ENCODE results near the gene MINDY4B.

Gene MINDY4B

DNA sequence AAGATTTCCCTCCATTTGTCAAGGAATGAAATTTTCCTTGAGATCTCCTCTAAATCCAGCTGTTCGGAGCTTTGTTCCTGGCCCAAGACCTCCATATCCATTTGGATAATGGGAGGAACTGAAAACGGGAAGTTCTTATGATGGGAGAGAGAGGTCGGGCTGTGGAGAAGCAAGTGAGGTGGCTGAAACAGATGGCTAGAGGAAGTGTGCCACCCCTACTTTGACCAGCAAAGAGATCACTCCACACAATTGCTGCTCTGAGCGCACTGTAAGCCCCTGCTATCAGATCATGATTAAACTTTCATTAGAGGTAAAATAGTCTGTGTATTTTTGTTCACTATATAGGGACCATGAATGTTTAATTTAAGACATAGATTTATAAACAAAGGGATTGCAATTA lies at the start of gene MINDY4B:
Gene MINDY4B (minus strand): TSS at position 101 of the 400 bp plus-strand sequence. CDS start 0 bp downstream, at position 101.
- Histone ChIP-seq H3K9me3 (ENCODE audit: control insufficient read depth in 2 of 2, low read length in 2 of 2) (no peaks in the 10 kb centered on the region), H3K9ac (ENCODE audit: low read depth in 1 of 2, low read length in 2 of 2) (no peak within 1 kb of the TSS), H3K27me3 (ENCODE audit: control insufficient read depth in 2 of 2, insufficient read depth in 2 of 2, low read length in 2 of 2) (no peaks in the 10 kb centered on the region), H3K4me3 (ENCODE audit: low read length in 2 of 2) (no peak within 1 kb of the TSS), H3K4me1 (ENCODE audit: control insufficient read depth in 2 of 2, insufficient read depth in 2 of 2, low read length in 2 of 2) (no peaks in the 10 kb centered on the region), H3K27ac (ENCODE audit: low read depth in 2 of 2, low read length in 2 of 2) (no peak within 1 kb of the TSS), H3K36me3 (ENCODE audit: control insufficient read depth in 2 of 2, insufficient read depth in 2 of 2, low read length in 2 of 2) (no peaks in the 10 kb centered on the region)

DNA sequence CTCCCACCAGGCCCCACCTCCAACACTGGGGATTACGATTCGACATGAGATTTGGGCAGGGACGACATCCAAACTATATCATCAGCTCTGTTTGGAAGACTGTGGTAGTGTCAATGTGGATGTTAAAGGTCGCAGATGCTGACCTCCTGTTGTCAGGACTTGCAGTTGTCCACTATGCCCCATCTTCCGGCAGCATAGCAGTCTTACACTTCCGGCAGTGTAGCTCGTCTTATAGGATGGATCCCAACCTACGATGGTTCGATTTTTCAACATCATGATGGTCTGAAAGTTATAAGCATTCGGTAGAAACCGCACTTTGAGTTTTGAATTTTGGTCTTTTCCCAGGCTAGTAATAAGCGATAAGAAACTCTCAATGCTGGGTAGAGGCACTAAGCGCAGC lies 46.7 kb upstream of the MINDY4B start:
- no peak overlapping the region for H3K4me3 ChIP-seq (ENCODE audit: low read length in 2 of 2)
- H3K9me3 ChIP-seq (ENCODE audit: control insufficient read depth in 2 of 2, low read length in 2 of 2), result no peaks in the 10 kb centered on the region
- no peaks in the 10 kb centered on the region for H3K36me3 ChIP-seq (ENCODE audit: control insufficient read depth in 2 of 2, insufficient read depth in 2 of 2, low read length in 2 of 2)
- H3K27me3 ChIP-seq (ENCODE audit: control insufficient read depth in 2 of 2, insufficient read depth in 2 of 2, low read length in 2 of 2), result no peaks in the 10 kb centered on the region
- no peak overlapping the region for H3K9ac ChIP-seq (ENCODE audit: low read depth in 1 of 2, low read length in 2 of 2)
- no peak overlapping the region for H3K27ac ChIP-seq (ENCODE audit: low read depth in 2 of 2, low read length in 2 of 2)
- H3K4me1 ChIP-seq (ENCODE audit: control insufficient read depth in 2 of 2, insufficient read depth in 2 of 2, low read length in 2 of 2), result no peaks in the 10 kb centered on the region

DNA sequence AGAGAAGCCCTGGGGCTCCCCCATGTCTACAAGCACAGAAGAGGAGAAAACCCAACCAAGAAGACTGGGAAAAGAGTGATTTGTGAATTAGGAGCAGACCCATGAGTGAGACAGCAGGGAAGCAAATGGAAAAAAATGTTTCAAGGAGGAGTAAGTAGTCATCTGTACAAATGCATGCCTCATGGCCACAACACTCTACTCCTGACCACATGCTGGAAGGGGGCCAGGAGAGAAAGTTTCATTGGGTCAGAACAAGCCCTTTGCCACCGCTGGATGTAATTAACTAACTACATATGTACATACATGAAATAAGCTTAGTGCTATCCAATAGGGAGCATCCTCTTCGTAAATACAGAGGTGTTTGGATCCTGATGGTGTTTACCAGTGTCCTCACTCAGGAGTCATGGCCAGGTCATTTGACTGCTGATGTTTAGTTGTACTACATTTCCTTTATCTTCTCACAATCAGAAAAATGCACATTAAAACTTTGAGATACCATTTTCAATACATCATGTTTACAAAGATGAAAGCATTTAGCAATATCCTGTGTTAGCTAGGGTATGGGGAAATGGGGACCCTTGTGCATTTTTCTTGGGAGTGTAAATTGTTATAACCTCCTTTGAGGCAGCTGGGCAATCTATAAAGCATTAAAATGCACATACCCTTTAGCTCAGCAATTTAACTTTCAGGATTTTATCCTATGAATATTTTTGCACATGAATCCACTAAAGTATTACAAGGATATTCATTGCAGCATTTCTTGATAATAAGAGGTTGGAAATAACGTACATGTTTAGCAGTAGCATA lies 40.2 kb upstream of the MINDY4B start:
- Histone ChIP-seq H3K9me3 (ENCODE audit: control insufficient read depth in 2 of 2, low read length in 2 of 2) (no peaks in the 10 kb centered on the region), H3K27me3 (ENCODE audit: control insufficient read depth in 2 of 2, insufficient read depth in 2 of 2, low read length in 2 of 2) (peaks cover 0 to 3% of the 10 kb centered on the region in 2 donors), H3K27ac (ENCODE audit: low read depth in 2 of 2, low read length in 2 of 2) (no peak overlapping the region), H3K4me1 (ENCODE audit: control insufficient read depth in 2 of 2, insufficient read depth in 2 of 2, low read length in 2 of 2) (no peaks in the 10 kb centered on the region), H3K4me3 (ENCODE audit: low read length in 2 of 2) (no peak overlapping the region), H3K36me3 (ENCODE audit: control insufficient read depth in 2 of 2, insufficient read depth in 2 of 2, low read length in 2 of 2) (no peaks in the 10 kb centered on the region), H3K9ac (ENCODE audit: low read depth in 1 of 2, low read length in 2 of 2) (no peak overlapping the region)

DNA sequence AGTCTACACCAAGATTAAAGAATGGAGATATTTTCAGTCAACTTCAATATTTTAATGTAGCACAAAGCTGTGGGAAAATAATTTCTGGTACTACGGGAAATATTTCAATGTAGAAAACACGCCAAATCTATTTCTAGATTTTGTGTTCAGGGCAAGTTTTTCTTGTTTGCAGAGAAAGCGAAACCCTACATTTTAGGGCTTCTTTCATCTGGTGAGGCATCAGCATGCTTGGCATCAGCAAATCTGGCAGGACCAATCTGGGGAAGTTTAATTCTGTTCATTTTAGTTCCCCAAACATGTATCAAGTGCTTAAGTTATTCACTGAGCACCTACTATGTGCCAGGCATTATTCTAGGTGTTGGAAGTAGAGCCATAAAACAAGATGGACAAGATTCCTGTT lies 37.0 kb upstream of the MINDY4B start:
- H3K9me3 ChIP-seq (ENCODE audit: control insufficient read depth in 2 of 2, low read length in 2 of 2), result no peaks in the 10 kb centered on the region
- no peaks in the 10 kb centered on the region for H3K36me3 ChIP-seq (ENCODE audit: control insufficient read depth in 2 of 2, insufficient read depth in 2 of 2, low read length in 2 of 2)
- no peak overlapping the region for H3K27ac ChIP-seq (ENCODE audit: low read depth in 2 of 2, low read length in 2 of 2)
- H3K9ac ChIP-seq (ENCODE audit: low read depth in 1 of 2, low read length in 2 of 2), result no peak overlapping the region
- H3K4me1 ChIP-seq (ENCODE audit: control insufficient read depth in 2 of 2, insufficient read depth in 2 of 2, low read length in 2 of 2), result no peaks in the 10 kb centered on the region
- H3K4me3 ChIP-seq (ENCODE audit: low read length in 2 of 2), result no peak overlapping the region
- H3K27me3 ChIP-seq (ENCODE audit: control insufficient read depth in 2 of 2, insufficient read depth in 2 of 2, low read length in 2 of 2), result peaks cover 0 to 3% of the 10 kb centered on the region in 2 donors

DNA sequence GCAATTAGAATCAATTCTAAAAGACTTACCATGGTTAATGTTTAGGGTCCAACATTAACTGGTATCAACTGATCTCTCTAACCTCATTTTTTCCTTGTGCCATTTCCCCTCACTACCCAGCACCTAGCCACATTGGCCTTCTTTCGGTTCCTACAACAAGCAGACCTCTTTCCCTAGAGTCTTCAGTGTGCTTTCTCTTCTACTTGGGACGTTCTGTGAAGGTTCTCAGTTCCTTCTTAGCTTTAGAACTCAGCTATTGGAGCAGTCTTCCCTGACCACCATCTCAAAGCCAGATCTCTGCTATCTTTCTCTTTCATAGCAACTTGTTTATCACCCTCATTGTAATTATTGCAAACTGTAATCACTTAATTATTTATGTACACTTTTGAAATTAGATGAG lies 31.5 kb upstream of the MINDY4B start:
- Histone ChIP-seq H3K4me1 (ENCODE audit: control insufficient read depth in 2 of 2, insufficient read depth in 2 of 2, low read length in 2 of 2) (peaks cover 0 to 2% of the 10 kb centered on the region in 2 donors), H3K36me3 (ENCODE audit: control insufficient read depth in 2 of 2, insufficient read depth in 2 of 2, low read length in 2 of 2) (no peaks in the 10 kb centered on the region), H3K9ac (ENCODE audit: low read depth in 1 of 2, low read length in 2 of 2) (no peak overlapping the region), H3K27me3 (ENCODE audit: control insufficient read depth in 2 of 2, insufficient read depth in 2 of 2, low read length in 2 of 2) (no peaks in the 10 kb centered on the region), H3K27ac (ENCODE audit: low read depth in 2 of 2, low read length in 2 of 2) (no peak overlapping the region), H3K4me3 (ENCODE audit: low read length in 2 of 2) (no peak overlapping the region), H3K9me3 (ENCODE audit: control insufficient read depth in 2 of 2, low read length in 2 of 2) (no peaks in the 10 kb centered on the region)

DNA sequence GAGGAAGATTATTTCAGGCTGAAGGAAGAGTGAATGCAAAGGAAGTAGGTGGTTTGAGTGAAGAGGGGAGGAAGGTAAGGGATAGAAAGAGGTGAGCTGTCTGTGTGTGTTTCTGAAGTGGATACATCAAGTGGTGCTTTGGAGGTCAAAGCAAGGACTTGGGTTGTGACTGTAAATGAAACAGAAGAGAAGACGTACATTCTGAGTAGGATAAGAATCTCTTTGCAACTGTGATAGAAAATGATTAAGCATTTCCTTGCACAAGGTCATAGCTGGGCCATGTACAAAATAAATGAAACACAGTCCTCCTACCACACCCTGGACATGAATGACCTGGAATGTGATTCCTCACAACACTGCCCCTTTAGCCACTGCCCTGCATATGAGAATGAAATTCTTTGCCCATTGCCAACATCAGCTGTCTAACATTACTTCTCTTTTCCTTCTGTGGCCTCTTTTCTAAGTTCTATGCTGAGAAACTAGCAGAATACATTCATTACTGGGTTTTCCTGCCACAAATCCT lies 28.3 kb upstream of the MINDY4B start:
- Histone ChIP-seq H3K27ac (ENCODE audit: low read depth in 2 of 2, low read length in 2 of 2) (no peak overlapping the region), H3K36me3 (ENCODE audit: control insufficient read depth in 2 of 2, insufficient read depth in 2 of 2, low read length in 2 of 2) (no peaks in the 10 kb centered on the region), H3K9me3 (ENCODE audit: control insufficient read depth in 2 of 2, low read length in 2 of 2) (no peaks in the 10 kb centered on the region), H3K4me3 (ENCODE audit: low read length in 2 of 2) (no peak overlapping the region), H3K9ac (ENCODE audit: low read depth in 1 of 2, low read length in 2 of 2) (no peak overlapping the region), H3K4me1 (ENCODE audit: control insufficient read depth in 2 of 2, insufficient read depth in 2 of 2, low read length in 2 of 2) (peaks cover 0 to 2% of the 10 kb centered on the region in 2 donors), H3K27me3 (ENCODE audit: control insufficient read depth in 2 of 2, insufficient read depth in 2 of 2, low read length in 2 of 2) (no peaks in the 10 kb centered on the region)

DNA sequence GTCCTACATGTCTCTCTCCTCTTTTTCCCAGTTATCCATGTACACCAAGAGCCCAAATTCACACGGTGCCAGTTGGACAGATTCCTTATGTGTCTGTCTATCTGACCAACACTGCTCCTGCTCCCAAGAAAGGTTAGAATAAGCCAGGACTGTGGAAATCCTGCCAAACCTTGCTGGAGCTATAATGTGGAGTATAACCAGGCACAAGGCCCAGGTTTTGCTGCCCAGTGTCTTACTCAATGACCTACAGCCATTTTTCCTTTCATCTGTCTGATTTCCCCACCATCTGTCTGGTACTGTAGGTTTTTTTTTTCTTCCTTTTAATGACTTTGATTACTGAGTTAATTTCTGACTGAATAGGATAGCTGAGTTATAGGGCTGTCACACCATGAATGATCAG lies 26.5 kb upstream of the MINDY4B start:
- Histone ChIP-seq H3K9me3 (ENCODE audit: control insufficient read depth in 2 of 2, low read length in 2 of 2) (no peaks in the 10 kb centered on the region), H3K27ac (ENCODE audit: low read depth in 2 of 2, low read length in 2 of 2) (no peak overlapping the region), H3K9ac (ENCODE audit: low read depth in 1 of 2, low read length in 2 of 2) (no peak overlapping the region), H3K4me3 (ENCODE audit: low read length in 2 of 2) (no peak overlapping the region), H3K4me1 (ENCODE audit: control insufficient read depth in 2 of 2, insufficient read depth in 2 of 2, low read length in 2 of 2) (peaks cover 0 to 2% of the 10 kb centered on the region in 2 donors), H3K36me3 (ENCODE audit: control insufficient read depth in 2 of 2, insufficient read depth in 2 of 2, low read length in 2 of 2) (no peaks in the 10 kb centered on the region), H3K27me3 (ENCODE audit: control insufficient read depth in 2 of 2, insufficient read depth in 2 of 2, low read length in 2 of 2) (no peaks in the 10 kb centered on the region)

DNA sequence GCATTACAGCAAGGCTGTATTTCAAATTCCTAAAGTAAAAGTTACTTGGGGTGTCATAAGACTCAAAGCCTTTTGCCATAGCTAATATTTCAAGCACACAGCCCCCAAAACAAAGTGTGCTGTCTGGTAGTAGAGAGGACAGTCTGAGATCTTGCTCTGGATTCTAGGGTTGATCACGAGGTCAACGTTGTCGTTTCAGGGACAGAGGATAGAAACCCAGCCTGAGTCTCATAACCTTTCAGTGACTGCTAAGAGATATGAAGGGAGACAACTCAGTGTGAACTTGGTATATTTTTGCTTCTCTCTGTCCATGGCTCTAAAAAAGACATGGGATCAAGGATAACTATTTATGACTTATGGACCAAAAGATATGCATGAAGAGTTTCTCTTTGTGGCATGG lies 25.6 kb upstream of the MINDY4B start:
- Histone ChIP-seq H3K9me3 (ENCODE audit: control insufficient read depth in 2 of 2, low read length in 2 of 2) (no peaks in the 10 kb centered on the region), H3K4me3 (ENCODE audit: low read length in 2 of 2) (no peak overlapping the region), H3K27ac (ENCODE audit: low read depth in 2 of 2, low read length in 2 of 2) (no peak overlapping the region), H3K27me3 (ENCODE audit: control insufficient read depth in 2 of 2, insufficient read depth in 2 of 2, low read length in 2 of 2) (no peaks in the 10 kb centered on the region), H3K9ac (ENCODE audit: low read depth in 1 of 2, low read length in 2 of 2) (no peak overlapping the region), H3K36me3 (ENCODE audit: control insufficient read depth in 2 of 2, insufficient read depth in 2 of 2, low read length in 2 of 2) (no peaks in the 10 kb centered on the region), H3K4me1 (ENCODE audit: control insufficient read depth in 2 of 2, insufficient read depth in 2 of 2, low read length in 2 of 2) (peaks cover 0 to 2% of the 10 kb centered on the region in 2 donors)

DNA sequence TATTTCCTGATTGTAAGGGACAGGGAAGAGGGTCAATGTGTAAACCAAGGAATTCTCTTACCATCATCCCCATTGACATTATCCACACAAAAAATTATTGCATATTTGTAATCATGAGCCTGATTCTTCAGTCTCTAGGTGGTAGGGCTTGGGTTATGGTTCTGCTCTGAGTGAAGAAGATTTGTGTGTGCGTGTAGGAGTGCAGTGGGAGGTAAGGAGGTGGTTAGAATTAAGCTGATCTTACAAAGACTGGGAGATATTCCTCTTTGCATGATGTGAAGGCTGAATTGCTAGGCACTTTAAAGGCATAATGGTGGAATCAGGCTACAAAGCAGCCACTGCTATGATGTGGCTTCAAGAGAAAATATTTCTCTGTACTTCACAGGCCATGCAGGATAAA lies 23.0 kb upstream of the MINDY4B start:
- no peak overlapping the region for H3K27ac ChIP-seq (ENCODE audit: low read depth in 2 of 2, low read length in 2 of 2)
- no peaks in the 10 kb centered on the region for H3K9me3 ChIP-seq (ENCODE audit: control insufficient read depth in 2 of 2, low read length in 2 of 2)
- no peak overlapping the region for H3K9ac ChIP-seq (ENCODE audit: low read depth in 1 of 2, low read length in 2 of 2)
- no peaks in the 10 kb centered on the region for H3K36me3 ChIP-seq (ENCODE audit: control insufficient read depth in 2 of 2, insufficient read depth in 2 of 2, low read length in 2 of 2)
- no peaks in the 10 kb centered on the region for H3K27me3 ChIP-seq (ENCODE audit: control insufficient read depth in 2 of 2, insufficient read depth in 2 of 2, low read length in 2 of 2)
- peaks cover 0 to 2% of the 10 kb centered on the region in 2 donors for H3K4me1 ChIP-seq (ENCODE audit: control insufficient read depth in 2 of 2, insufficient read depth in 2 of 2, low read length in 2 of 2)
- no peak overlapping the region for H3K4me3 ChIP-seq (ENCODE audit: low read length in 2 of 2)

DNA sequence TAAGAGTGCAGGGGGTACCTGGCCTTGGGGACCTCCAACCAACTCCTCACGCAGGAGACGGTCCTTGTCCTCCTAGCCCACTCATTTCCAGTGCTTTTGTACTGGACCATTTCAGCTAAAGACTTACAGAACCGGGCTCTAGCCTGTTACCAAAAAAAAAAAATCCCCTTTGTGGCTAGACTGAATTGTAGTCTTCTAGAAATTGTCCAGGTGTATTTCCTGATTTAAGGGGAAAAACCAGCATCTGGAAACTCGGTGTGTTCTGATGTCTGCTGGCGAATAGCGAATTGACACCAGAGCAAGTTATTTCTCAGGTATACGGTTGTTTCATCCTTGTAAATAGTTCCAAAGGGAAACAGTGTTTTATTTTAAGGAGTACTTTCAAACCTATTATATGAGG lies 21.1 kb upstream of the MINDY4B start:
- Histone ChIP-seq H3K4me3 (ENCODE audit: low read length in 2 of 2) (no peak overlapping the region), H3K9me3 (ENCODE audit: control insufficient read depth in 2 of 2, low read length in 2 of 2) (no peaks in the 10 kb centered on the region)

More for the DNA sequence above, 21.1 kb upstream of the MINDY4B start:
- Histone ChIP-seq H3K27me3 (ENCODE audit: control insufficient read depth in 2 of 2, insufficient read depth in 2 of 2, low read length in 2 of 2) (no peaks in the 10 kb centered on the region), H3K4me1 (ENCODE audit: control insufficient read depth in 2 of 2, insufficient read depth in 2 of 2, low read length in 2 of 2) (no peaks in the 10 kb centered on the region), H3K36me3 (ENCODE audit: control insufficient read depth in 2 of 2, insufficient read depth in 2 of 2, low read length in 2 of 2) (no peaks in the 10 kb centered on the region), H3K27ac (ENCODE audit: low read depth in 2 of 2, low read length in 2 of 2) (no peak overlapping the region), H3K9ac (ENCODE audit: low read depth in 1 of 2, low read length in 2 of 2) (no peak overlapping the region)

All from mucosa of rectum (tissue), 2 donors.